GM18508 (cell line): ENCODE measurements around the gene NR3C2.

Experiments used
- ATAC-seq: cut with Tn5 transposase; IDR thresholded peaks from one replicate; pipeline ENCODE4 v1.9.1; 2021; ENCODE audit warnings: moderate number of reproducible peaks; ENCODE audit not compliant: insufficient read depth, unreplicated experiment

NR3C2 gene

GRCh38 chr4:148030193-148030873, 411.9 kb downstream of the NR3C2 start:
- ATAC-seq: no peak

- no peak for ATAC-seq
Observed at GRCh38 chr4:148029781-148030180, 412.4 kb downstream of the NR3C2 start.
